OCI-LY7 (cell line): ENCODE data around the gene FTCDNL1.

ENCODE experiments used
- EZH2phosphoT487 ChIP-seq: fragments of 200-600 bp; sonication (generic); IDR thresholded peaks from 2 replicates; pipeline ENCODE4 v1.6.1; 2018; ENCODE audit warnings: low read depth, borderline replicate concordance, mild to moderate bottlenecking, mixed run types, antibody characterized with exemption, low read length, moderate library complexity, mixed read lengths
- TF ChIP-seq, protein P1 (sequence below): fragments of 200-600 bp; sonication (generic); conservative IDR thresholded peaks from 2 replicates; pipeline ENCODE4 v1.5.1; 2014; ENCODE audit warnings: mild to moderate bottlenecking, antibody characterized with exemption, low read length, moderate library complexity, mixed read lengths

DNA sequence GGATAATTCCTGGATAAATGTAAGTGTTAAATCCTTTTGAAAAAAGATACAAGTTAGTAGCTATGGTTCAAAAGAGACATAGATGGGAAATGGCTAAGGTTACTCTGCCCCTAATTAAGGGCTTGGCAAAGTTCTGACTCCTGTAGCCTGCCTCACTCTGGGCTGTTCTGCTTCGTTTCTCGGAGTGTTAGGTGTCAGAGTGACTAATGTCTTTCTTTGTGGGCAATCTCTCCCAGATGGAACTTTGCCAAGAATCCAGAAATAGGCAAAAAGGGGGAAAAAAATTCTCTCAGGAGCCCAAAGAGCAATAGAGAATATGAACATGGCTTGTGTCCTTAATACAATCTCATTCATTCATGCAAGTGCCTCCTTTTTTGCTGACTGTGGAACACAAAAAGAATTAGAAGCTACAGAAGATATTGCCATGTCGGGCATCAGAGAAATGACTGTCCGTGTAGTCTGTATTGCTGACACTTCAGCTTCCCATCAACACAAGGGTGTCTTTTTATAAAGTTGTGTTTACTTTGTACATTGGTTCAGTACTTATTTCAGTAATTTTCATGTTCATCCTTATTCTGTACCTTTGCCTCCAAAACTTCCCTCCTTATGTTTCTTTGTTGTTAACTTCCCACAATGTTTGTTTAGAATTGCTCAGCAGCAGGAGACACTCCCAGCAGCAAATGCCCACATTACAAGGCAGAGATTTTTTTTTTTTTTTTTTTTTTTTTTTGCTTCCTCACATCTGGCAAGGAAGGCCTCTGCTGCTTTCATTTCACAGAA, 134.0 kb downstream of the FTCDNL1 start:
- TF ChIP-seq, protein P1, sequence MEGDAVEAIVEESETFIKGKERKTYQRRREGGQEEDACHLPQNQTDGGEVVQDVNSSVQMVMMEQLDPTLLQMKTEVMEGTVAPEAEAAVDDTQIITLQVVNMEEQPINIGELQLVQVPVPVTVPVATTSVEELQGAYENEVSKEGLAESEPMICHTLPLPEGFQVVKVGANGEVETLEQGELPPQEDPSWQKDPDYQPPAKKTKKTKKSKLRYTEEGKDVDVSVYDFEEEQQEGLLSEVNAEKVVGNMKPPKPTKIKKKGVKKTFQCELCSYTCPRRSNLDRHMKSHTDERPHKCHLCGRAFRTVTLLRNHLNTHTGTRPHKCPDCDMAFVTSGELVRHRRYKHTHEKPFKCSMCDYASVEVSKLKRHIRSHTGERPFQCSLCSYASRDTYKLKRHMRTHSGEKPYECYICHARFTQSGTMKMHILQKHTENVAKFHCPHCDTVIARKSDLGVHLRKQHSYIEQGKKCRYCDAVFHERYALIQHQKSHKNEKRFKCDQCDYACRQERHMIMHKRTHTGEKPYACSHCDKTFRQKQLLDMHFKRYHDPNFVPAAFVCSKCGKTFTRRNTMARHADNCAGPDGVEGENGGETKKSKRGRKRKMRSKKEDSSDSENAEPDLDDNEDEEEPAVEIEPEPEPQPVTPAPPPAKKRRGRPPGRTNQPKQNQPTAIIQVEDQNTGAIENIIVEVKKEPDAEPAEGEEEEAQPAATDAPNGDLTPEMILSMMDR, result no peak
- no peak for TF ChIP-seq EZH2phosphoT487
